NCI-H69 (cell line): ENCODE results near the gene TOGARAM2.
"Not testable (repeated sequence)": the region's sequence is repeated elsewhere in the genome, so short reads cannot be mapped to it uniquely, and the experiment has no call there.

ENCODE experiments used
- DNase-seq: peaks from one replicate; lab custom pipeline; 2025; lab: John Stamatoyannopoulos, UW

Gene TOGARAM2

GRCh38 chr2:28977176-28977875 lies 3.8 kb upstream of the TOGARAM2 start:
- DNase-seq = no peak

- DNase-seq = not testable (repeated sequence)
Observed at GRCh38 chr2:28978001-28978400, 3.1 kb upstream of the TOGARAM2 start.

DNA sequence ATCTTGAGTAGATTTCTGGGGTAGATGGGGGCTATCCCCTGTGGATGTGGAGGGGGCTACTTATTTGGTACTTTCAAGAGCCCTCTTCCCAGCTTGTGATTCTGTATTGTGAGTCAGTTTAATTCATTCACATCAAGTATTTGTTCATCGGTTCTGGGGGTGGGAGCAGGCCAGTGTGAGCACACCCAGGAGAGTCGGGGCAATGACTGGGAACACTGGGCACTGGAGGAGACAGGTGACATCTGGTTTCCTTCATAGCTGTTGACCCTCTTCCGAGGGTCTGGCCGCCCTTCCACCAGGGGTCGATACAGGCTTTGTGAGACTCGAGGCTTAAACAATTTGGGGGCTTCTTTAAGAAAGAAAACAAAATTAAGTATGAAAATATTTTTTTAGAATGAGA lies 2.5 kb upstream of the TOGARAM2 start:
- no peak for DNase-seq

DNA sequence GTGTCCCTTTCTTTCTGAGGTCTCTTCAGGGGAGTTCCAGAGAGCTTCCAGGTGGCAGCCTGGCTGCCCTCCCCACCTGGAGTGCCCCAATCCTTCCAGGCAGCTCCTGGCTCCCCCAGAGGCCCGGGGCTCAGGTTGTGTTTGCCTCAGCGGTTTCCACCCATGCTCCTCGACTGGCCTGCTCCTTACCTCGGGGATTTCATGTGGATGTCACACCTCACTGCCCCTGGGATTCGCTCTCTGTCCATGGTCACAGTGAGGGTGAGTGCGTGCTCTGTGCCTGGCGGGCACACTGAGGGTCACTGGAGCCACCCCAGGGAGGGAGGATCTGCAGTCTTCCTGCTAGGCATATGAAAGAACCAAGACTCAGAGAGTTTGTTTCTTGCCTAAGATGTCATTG lies 2.1 kb upstream of the TOGARAM2 start:
- DNase-seq = peak; percentile 9

DNA sequence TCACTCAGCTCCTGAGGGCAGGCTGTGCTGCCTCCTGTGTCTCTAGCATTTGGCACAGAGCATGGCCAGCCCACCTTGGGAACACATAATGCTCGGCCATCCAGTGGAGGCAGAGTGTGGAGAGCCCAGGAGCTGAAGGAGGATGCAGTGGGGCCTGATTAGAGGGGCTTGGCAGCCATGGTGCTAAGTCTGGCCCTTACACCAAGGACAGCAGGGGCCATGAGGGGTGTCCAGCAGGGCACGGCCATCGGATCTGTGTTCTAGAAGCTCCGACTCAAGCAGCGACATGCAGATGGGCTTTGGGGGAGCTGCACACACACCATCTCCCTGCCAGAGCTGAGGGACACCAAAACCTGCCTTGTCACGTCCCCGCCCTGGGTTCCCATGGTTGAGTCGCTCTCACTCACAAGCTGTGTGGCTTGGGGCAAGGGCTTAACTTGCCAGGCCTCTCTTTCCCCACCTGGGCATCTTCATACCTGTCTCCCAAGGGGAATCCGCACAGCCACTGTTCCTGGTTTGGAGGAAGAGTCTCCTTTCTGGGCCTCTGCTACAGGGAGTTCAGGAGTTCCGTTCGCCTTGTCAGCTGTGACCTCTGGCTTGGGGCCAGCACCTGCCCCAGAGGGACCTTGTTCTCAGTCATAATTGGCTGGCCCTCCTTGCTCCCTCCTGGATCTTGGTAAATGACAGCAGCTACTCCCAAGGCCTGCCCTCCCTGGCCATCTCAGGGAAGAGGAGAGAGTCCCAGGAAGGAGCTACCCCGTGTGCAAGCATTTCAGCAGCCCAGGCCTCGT lies 1.3 kb upstream of the TOGARAM2 start:
- peak; percentile 43 for DNase-seq

DNA sequence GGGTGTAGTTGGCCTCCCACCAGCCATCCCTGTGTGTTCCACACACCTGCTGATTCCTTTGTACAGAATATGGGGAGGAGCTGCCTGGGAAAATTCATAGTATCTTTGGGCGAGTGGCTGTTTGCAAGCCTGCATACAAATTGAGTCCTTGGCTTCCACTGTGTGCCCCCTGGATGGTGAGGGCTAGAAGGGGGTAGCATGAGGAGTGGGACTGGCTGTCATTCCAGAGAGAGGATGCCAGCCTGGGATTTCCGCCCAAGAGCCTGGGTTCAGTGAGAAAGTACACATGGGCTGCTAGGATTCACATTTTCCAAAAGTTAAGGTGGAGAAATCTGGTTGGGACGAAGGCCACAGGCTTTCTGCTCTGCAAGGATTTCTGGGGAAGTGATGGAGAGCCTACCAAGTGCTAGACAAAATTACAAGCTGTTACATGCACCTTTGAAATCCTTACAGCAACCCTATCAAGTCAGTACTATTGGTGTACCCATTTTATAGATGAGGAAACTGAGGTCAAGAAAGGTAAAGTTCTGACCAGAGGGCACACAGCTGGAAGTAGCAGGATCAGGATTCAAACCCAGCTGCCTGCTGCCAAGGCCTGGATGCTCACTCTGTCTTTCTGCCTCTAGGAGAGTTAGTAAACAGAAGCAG lies 606 bp upstream of the TOGARAM2 start:
- no peak for DNase-seq

GRCh38 chr2:28981620-28982376 lies 700 bp downstream of the TOGARAM2 start:
- DNase-seq = no peak

DNA sequence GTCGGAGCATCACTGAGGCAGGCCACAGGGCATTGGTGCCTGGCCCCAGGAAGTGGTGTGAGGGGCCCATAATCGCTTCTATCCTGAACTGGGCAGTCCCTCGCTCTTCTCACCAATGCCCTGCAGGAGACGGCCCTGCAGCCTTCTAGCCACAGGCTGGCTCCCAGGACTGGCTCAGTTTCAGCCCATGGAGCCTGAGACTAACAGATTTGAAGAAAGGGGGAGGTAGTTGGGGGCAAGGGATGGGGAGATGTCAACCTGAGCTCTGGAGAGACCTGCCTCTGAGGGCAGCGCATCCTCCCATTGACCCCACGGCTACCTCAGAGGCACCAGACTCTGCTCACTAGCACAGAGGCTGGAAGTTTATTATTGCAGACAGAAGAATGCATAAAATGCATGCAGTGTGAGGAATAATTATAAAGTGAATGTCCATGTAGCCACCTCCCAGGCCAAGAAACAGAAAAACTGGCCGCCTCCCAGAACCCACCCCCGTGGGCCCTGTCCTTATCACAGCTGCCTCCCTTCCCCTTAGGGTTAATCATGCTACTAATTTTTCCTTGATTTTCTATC lies 1.4 kb downstream of the TOGARAM2 start:
- DNase-seq = no peak

- DNase-seq = no peak
Observed at GRCh38 chr2:28986429-28986828, 5.3 kb downstream of the TOGARAM2 start.

DNA sequence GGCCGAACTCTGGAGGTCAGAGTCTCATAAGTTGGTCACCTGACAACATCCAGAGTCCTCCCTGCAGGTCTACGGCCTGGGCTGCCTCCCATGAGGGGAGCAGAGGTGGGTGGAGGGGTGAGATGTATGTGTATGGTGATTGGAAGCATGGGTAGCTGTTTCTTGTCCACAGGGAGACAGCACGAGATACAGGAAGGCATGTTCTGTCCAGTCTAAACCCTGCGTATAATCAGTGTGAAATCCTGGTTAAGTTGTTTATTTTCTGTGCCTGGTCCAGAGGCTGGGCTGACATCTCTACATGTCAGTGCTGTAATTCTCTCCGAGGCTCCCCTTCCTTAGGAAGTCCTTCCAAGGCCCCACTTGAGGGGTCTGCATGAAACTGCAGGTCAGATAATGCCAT lies 8.9 kb downstream of the TOGARAM2 start:
- DNase-seq = no peak

- DNase-seq = no peak
Observed at GRCh38 chr2:28990445-28990844, 9.3 kb downstream of the TOGARAM2 start.

DNA sequence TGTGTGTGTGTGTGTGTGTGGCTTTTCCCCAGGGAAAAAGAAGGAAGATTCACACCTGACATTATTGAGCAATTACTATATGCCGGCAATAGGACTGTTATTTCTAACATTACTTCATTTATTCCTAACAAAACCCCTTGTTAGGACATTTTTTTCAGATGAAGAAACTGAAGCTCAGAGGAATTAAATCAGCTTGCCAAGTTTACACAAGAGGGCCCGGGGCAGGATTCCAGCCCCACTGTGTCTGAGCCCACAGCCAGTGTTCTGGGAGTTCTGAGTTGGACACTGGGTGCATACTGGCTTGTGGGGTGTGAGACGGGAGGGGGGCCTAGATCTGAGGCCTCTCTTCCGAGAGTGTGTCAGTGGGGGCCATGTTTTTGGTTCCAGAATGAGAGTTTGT lies 9.9 kb downstream of the TOGARAM2 start:
- DNase-seq = no peak

- no peak for DNase-seq
Observed at GRCh38 chr2:28991460-28991859, 10.4 kb downstream of the TOGARAM2 start.

- peak; percentile 74 for DNase-seq
Observed at GRCh38 chr2:28993206-28993960, 12.3 kb downstream of the TOGARAM2 start.

- no peak for DNase-seq
Observed at GRCh38 chr2:28994074-28994473, 13.0 kb downstream of the TOGARAM2 start.

- no peak for DNase-seq
Observed at GRCh38 chr2:28994679-28995078, 13.6 kb downstream of the TOGARAM2 start.

DNA sequence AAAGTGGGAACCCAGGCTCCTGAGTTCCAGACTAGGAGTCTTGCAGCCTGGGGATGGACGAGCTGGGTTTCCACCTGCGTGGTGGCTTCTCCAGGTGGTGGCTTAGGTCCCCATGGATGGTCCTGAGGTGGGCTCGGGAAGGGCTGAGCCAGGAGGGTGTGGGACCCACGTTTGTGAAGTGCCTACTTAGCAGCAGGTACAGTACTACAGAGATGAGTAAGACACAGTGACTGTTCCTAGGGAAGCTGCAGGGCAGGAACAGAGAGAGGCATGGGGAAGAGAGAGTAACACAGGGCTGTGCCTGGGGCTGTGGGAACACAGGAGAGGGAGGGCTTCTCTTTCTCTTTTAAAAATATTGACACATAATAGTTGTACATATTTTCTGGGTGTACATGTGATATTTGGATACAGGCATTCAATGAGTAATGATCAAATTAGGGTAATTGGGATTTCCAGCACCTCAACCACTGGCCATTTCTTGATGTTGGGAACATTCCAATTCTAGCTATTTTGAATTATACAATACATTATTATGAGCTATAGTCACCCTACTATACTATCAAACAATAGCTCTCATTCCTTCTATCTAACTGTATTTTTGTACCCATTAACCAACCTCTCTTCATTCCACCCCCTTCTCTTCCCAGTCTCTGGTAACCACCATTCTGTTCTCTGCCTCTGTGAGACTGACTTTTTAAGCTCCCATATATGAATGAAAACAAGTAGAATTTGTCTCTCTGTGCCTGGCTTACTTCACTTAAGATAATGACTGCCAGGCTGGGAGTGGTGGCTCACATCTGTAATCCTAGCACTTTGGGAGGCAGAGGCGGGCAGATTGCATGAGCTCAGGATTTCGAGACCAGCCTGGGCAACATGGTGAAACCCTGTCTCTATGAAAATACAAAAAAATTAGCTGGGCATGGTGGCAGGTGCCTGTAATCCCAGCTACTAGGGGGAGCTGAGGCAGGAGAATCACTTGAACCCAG lies 15.0 kb downstream of the TOGARAM2 start:
- DNase-seq = no peak

DNA sequence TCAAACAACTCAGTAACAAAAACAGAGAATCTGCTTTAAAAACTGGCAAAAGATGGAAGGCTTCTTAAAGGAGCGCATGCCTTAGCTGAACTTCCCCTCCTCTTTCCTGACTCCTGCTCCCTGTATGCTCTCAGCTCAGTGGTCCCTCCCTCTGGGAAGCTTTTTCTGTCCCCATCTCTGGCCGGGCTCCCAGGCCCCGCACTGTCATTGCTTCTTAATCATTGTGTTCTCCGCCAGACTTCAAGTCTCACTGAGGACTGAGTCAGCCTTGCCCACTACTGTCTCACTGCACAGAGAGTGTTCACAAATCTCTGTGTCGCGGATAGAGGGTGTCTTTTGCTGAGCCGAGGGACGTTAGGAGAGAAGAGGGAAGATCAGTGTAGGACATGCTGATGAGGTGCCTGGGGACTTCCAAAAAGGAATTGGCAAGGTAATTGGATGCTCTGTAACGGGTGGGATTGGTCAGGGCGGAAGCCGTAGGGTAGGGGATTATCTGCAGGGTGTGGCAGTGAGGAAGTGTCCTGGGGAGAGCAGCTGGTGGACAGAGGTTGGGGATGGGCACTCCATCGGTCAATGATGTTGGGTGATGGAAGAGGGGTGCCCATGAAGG lies 16.2 kb downstream of the TOGARAM2 start:
- peak; percentile 14 for DNase-seq
